HepG2 (cell line): ENCODE data around the gene CHMP5.

Source experiments
- FOXA1 ChIP-seq, 2 experiments: fragments of 450-650 bp in 1 of 2; sonication (generic) in 1 of 2; formaldehyde crosslinking in 1 of 2; IDR thresholded peaks; 2 replicates each; pipeline versions ENCODE4 v1.4.0 to v1.6.1; 2016 to 2020; ENCODE audit warnings: missing genetic modification reagents in 1 of 2
- POLR2AphosphoS5 ChIP-seq: IDR thresholded peaks from 2 replicates; pipeline ENCODE4 v1.6.1; 2012; ENCODE audit warnings: low read depth, low read length
- SSRP1 ChIP-seq: IDR thresholded peaks from 2 replicates; pipeline ENCODE4 v1.6.1; 2016; ENCODE audit warnings: control low read depth
- TF ChIP-seq, protein P1 (sequence below): sonication (generic); formaldehyde crosslinking; IDR thresholded peaks from 2 replicates; pipeline ENCODE4 v1.5.0; 2020; ENCODE audit warnings: mild to moderate bottlenecking, missing genetic modification reagents, moderate library complexity

DNA sequence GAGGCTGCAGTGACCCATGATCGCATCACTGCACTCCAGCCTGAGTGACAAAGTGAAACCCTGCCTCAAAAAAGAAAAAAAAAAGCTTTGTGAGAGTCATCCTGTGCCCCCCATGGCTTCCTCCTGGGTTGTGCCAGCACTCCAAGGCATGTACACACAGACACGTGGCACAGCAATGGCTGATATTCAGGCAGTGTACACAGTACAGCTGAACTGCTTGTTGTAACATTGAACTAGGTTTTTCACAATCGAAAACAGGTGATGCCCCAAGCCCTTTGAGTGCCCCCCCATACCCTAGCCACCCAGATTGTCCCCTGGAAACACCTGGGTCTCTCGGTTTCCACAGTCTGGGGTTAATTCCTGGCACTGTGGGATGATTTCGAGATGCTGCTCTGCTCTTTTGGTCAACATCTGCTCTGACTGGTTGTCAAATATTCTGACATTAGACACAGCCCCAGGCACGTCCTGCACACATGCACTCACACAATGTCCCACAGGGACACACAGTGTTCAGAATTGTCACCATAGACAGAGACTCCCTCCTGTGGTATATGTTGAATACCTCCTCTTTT, 15.7 kb upstream of the CHMP5 start:
- TF ChIP-seq POLR2AphosphoS5 (no peak), SSRP1 (no peak), FOXA1 (IDR thresholded peaks at IDR 0.05) (no peak), FOXA1 (CRISPR knock-in tag; IDR thresholded peaks at IDR 0.05) (no peak)
- TF ChIP-seq, protein P1, sequence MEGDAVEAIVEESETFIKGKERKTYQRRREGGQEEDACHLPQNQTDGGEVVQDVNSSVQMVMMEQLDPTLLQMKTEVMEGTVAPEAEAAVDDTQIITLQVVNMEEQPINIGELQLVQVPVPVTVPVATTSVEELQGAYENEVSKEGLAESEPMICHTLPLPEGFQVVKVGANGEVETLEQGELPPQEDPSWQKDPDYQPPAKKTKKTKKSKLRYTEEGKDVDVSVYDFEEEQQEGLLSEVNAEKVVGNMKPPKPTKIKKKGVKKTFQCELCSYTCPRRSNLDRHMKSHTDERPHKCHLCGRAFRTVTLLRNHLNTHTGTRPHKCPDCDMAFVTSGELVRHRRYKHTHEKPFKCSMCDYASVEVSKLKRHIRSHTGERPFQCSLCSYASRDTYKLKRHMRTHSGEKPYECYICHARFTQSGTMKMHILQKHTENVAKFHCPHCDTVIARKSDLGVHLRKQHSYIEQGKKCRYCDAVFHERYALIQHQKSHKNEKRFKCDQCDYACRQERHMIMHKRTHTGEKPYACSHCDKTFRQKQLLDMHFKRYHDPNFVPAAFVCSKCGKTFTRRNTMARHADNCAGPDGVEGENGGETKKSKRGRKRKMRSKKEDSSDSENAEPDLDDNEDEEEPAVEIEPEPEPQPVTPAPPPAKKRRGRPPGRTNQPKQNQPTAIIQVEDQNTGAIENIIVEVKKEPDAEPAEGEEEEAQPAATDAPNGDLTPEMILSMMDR (CRISPR knock-in tag): no peak
